ENCODE measurements around the gene ESR2. TPM values are rescaled to one million over a fixed set of nuclear protein-coding genes. Genes with fewer than 3 reads are reported as not detected.

Gene ESR2
- total RNA-seq, 1 donor from 2014 or later, result 0.17 TPM

DNA sequence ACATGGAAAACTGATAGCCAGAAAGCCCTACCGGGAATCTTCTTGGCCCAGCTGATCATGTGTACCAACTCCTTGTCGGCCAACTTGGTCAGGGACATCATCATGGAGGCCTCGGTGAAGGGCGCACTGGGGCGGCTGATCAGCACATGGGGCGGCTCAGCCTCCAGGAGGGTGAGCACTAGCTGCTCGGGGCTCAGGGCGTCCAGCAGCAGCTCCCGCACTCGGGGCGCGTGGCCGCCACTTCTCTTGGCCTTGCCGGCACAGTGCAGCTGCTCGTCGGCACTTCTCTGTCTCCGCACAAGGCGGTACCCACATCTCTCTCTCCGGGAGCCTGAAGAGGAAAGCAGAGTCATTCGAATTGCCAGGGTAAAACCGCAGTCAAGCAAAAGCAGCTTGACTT is 33.8 kb downstream of the ESR2 start:
- Histone ChIP-seq H3K36me3 (ENCODE audit: control insufficient read depth, insufficient read depth, low read length) (no peaks in the 10 kb centered on the region), H3K27me3 (ENCODE audit: control insufficient read depth, insufficient read depth, low read length) (no peaks in the 10 kb centered on the region), H3K4me3 (ENCODE audit: low read depth, low read length) (no peak overlapping the region)
- DNase-seq (ENCODE audit: low read depth), result no peak
- TF ChIP-seq, protein P1, sequence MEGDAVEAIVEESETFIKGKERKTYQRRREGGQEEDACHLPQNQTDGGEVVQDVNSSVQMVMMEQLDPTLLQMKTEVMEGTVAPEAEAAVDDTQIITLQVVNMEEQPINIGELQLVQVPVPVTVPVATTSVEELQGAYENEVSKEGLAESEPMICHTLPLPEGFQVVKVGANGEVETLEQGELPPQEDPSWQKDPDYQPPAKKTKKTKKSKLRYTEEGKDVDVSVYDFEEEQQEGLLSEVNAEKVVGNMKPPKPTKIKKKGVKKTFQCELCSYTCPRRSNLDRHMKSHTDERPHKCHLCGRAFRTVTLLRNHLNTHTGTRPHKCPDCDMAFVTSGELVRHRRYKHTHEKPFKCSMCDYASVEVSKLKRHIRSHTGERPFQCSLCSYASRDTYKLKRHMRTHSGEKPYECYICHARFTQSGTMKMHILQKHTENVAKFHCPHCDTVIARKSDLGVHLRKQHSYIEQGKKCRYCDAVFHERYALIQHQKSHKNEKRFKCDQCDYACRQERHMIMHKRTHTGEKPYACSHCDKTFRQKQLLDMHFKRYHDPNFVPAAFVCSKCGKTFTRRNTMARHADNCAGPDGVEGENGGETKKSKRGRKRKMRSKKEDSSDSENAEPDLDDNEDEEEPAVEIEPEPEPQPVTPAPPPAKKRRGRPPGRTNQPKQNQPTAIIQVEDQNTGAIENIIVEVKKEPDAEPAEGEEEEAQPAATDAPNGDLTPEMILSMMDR (IDR thresholded peaks at IDR 0.05; ENCODE audit: insufficient read depth, low read length, poor library complexity, severe bottlenecking), result no peak

DNA sequence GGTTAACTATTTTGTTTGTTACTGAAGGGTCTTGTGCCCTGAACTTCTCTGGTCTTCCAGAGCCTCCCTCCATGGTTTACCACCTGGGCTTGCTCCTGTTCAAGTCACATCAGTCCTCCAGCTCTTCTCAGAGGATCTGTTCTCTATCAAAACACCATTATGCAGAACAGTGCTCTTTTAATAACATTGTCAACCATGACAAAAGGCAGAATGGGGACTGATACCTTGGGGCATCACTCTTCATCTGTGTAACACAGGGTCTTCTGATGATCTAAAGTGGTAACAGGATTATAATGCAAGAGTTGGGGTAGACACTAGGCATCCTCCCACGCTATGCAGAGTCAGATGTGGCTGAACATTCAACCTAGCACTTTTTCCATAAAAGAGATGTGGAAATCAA is 38.4 kb downstream of the ESR2 start:
- no peak for DNase-seq (ENCODE audit: low read depth)
- no peaks in the 10 kb centered on the region for H3K36me3 ChIP-seq (ENCODE audit: control insufficient read depth, insufficient read depth, low read length)
- no peak overlapping the region for H3K4me3 ChIP-seq (ENCODE audit: low read depth, low read length)
- TF ChIP-seq, protein P1 (IDR thresholded peaks at IDR 0.05; ENCODE audit: insufficient read depth, low read length, poor library complexity, severe bottlenecking), result no peak
- no peaks in the 10 kb centered on the region for H3K27me3 ChIP-seq (ENCODE audit: control insufficient read depth, insufficient read depth, low read length)

DNA sequence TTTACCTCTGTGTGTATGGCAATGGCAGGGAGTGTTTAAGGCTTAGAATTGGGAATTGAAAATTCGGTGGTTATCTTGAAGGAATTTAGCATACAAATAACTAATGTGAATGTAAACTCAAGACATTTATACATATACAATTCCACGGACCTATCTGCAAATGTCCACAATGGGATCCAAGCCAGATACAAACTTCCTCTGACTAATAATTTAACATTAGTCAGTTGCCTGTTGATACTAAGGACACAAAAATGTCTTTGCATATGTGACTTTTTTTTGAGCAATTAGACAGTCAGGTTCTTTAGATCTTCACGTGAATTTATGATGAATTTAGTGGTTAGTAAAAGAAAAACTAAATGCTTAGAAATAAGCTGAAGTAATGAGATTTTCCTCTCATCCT is 40.5 kb downstream of the ESR2 start:
- TF ChIP-seq, protein P1 (IDR thresholded peaks at IDR 0.05; ENCODE audit: insufficient read depth, low read length, poor library complexity, severe bottlenecking), result no peak
- Histone ChIP-seq H3K4me3 (ENCODE audit: low read depth, low read length) (no peak overlapping the region), H3K36me3 (ENCODE audit: control insufficient read depth, insufficient read depth, low read length) (no peaks in the 10 kb centered on the region), H3K27me3 (ENCODE audit: control insufficient read depth, insufficient read depth, low read length) (no peaks in the 10 kb centered on the region)
- DNase-seq (ENCODE audit: low read depth), result no peak

DNA sequence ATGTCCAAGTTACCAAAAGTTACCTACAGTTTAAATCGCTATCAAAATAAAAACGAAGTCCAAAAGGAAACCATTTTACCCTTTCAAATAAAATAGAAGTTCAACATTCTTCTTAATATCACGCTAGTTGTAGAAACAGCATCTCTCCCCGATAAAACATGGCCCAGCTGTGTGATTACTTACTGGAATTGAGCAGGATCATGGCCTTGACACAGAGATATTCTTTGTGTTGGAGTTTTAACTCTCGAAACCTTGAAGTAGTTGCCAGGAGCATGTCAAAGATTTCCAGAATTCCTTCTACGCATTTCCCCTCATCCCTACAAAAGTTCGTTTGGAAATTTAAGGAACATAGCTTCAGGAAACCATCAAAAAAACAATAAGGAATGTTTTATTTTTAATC is 44.8 kb downstream of the ESR2 start:
- Histone ChIP-seq H3K27me3 (ENCODE audit: control insufficient read depth, insufficient read depth, low read length) (no peaks in the 10 kb centered on the region), H3K4me3 (ENCODE audit: low read depth, low read length) (no peak overlapping the region), H3K36me3 (ENCODE audit: control insufficient read depth, insufficient read depth, low read length) (no peaks in the 10 kb centered on the region)
- DNase-seq (ENCODE audit: low read depth), result no peak
- TF ChIP-seq, protein P1 (IDR thresholded peaks at IDR 0.05; ENCODE audit: insufficient read depth, low read length, poor library complexity, severe bottlenecking), result no peak

DNA sequence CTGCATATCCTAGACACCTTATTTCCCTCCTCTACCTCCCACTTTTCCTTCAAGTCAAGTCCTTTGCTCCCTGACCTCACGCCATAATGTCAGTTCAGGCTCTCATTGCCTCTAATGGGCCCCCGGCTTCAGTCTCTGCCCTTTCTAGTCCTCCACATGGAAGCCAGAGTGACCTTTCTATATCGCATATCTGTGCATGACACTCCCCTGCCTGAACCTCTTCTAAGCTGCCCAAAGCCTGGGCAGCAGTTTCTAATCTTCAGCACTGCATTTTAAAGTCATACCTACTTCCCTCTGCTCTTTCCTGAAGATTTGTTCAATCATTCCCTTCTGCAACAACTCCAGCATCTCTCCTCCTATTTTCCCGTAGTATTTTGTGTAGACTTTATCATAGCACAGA is 45.5 kb downstream of the ESR2 start:
- no peaks in the 10 kb centered on the region for H3K36me3 ChIP-seq (ENCODE audit: control insufficient read depth, insufficient read depth, low read length)
- TF ChIP-seq, protein P1 (IDR thresholded peaks at IDR 0.05; ENCODE audit: insufficient read depth, low read length, poor library complexity, severe bottlenecking), result no peak
- no peak for DNase-seq (ENCODE audit: low read depth)
- H3K4me3 ChIP-seq (ENCODE audit: low read depth, low read length), result no peak overlapping the region
- H3K27me3 ChIP-seq (ENCODE audit: control insufficient read depth, insufficient read depth, low read length), result no peaks in the 10 kb centered on the region

DNA sequence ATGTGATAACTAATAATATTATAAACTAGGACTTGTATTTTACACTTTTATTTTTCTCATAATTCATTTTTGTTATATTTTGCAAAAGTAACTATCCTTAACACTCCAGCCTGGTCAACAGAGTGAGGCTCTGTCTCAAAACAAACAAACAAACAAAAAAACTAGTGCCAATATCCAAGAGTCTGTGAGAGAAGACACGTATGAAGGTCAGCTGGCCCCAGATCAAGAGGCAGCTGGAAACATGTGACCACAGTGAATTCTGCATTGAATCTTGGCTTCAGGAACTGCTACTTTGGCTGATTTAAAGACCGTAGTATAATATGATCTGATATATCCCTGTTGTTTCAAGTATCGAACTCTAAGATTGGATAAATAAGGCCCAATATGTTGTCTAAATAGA is 47.0 kb downstream of the ESR2 start:
- H3K27me3 ChIP-seq (ENCODE audit: control insufficient read depth, insufficient read depth, low read length), result no peaks in the 10 kb centered on the region
- TF ChIP-seq, protein P1 (IDR thresholded peaks at IDR 0.05; ENCODE audit: insufficient read depth, low read length, poor library complexity, severe bottlenecking), result no peak
- no peaks in the 10 kb centered on the region for H3K36me3 ChIP-seq (ENCODE audit: control insufficient read depth, insufficient read depth, low read length)
- H3K4me3 ChIP-seq (ENCODE audit: low read depth, low read length), result no peak overlapping the region
- no peak for DNase-seq (ENCODE audit: low read depth)

Data from kidney epithelial cell (primary cell).